Osteoblast (primary cell): ENCODE results near the gene ATG3. TPM values are rescaled to one million over a fixed set of nuclear protein-coding genes. Genes with fewer than 3 reads are reported as not detected.
A peak's percentile ranks its signal among the peaks of the same experiment; 100 is the strongest.

ENCODE experiments used
- DNase-seq: peaks from one replicate; pipeline ENCODE4 v3.0.0; 2011; ENCODE audit warnings: low spot score, mixed read lengths; ENCODE audit not compliant: insufficient read length; ENCODE audit errors: missing footprints
- H2AFZ ChIP-seq: 2 replicates; pipeline ENCODE4 v1.6.0; 2011; ENCODE audit warnings: mild to moderate bottlenecking, low read length
- H3K27ac ChIP-seq: 2 replicates; pipeline ENCODE4 v1.5.1; 2011; ENCODE audit warnings: mild to moderate bottlenecking, low read depth, low read length, moderate library complexity
- H3K27me3 ChIP-seq: 2 replicates; pipeline ENCODE4 v1.6.0; 2012; ENCODE audit warnings: mild to moderate bottlenecking, control low read depth, inconsistent platforms, low read length, moderate library complexity; ENCODE audit not compliant: insufficient read depth
- H3K36me3 ChIP-seq: 2 replicates; pipeline ENCODE4 v1.5.1; 2011; ENCODE audit warnings: mild to moderate bottlenecking, low read length, control low read depth, moderate library complexity; ENCODE audit not compliant: insufficient read depth
- H3K4me1 ChIP-seq: 2 replicates; pipeline ENCODE4 v1.5.1; 2011; ENCODE audit warnings: mild to moderate bottlenecking, low read length, control low read depth, moderate library complexity; ENCODE audit not compliant: insufficient read depth
- H3K4me2 ChIP-seq: 2 replicates; pipeline ENCODE4 v1.6.0; 2011; ENCODE audit warnings: mild to moderate bottlenecking, low read length; ENCODE audit not compliant: insufficient read depth
- H3K4me3 ChIP-seq: fragments of 200-600 bp; sonication (generic); 3 replicates; pipeline ENCODE4 v1.5.1; 2012; ENCODE audit warnings: mild to moderate bottlenecking, low read length, inconsistent platforms; ENCODE audit not compliant: insufficient read depth
- H3K79me2 ChIP-seq: 2 replicates; pipeline ENCODE4 v1.6.0; 2012; ENCODE audit warnings: mild to moderate bottlenecking, low read length, control low read depth, inconsistent platforms; ENCODE audit not compliant: insufficient read depth
- H3K9me3 ChIP-seq: 2 replicates; pipeline ENCODE4 v1.5.1; 2011; ENCODE audit warnings: low read depth, low read length, control low read depth
- H4K20me1 ChIP-seq: 2 replicates; pipeline ENCODE4 v1.6.0; 2012; ENCODE audit warnings: mild to moderate bottlenecking, low read length, control low read depth; ENCODE audit not compliant: insufficient read depth
- CTCF ChIP-seq: IDR thresholded peaks from 2 replicates; pipeline ENCODE4 v1.5.1; 2011; ENCODE audit warnings: mild to moderate bottlenecking, low read depth, low read length, moderate library complexity; ENCODE audit errors: extremely low read depth
- total RNA-seq: library from RNA; depleted of rRNA; stranded (reverse); fragments of >200 nt; gene quantifications from 2 replicates; pipeline ENCODE4 v1.2.3, GENCODE V29; 2012

ATG3 gene
- total RNA-seq, 1 donor, result 68.4 TPM

- Histone ChIP-seq H3K27ac (peak overlapping the region; percentile 47), H3K4me1 (peaks cover 9% of the 10 kb centered on the region), H3K9me3 (no peaks in the 10 kb centered on the region), H3K36me3 (peaks cover 9% of the 10 kb centered on the region), H4K20me1 (no peaks in the 10 kb centered on the region), H3K27me3 (no peaks in the 10 kb centered on the region), H3K4me3 (no peak overlapping the region), H2AFZ (no peak overlapping the region), H3K79me2 (no peaks in the 10 kb centered on the region), H3K4me2 (no peak overlapping the region)
- no peak for TF ChIP-seq CTCF
- DNase-seq, result no peak
Observed at GRCh38 chr3:112579232-112579631, 17.5 kb upstream of the ATG3 start.

- Histone ChIP-seq H3K4me2 (no peak overlapping the region), H3K79me2 (no peaks in the 10 kb centered on the region)
- no peak for TF ChIP-seq CTCF
Observed at GRCh38 chr3:112572701-112573100, 10.9 kb upstream of the ATG3 start.

GRCh38 chr3:112569265-112569664 lies 7.5 kb upstream of the ATG3 start:
- Histone ChIP-seq H3K27me3 (no peaks in the 10 kb centered on the region), H3K4me2 (no peak overlapping the region), H3K9me3 (no peaks in the 10 kb centered on the region), H3K36me3 (peaks cover 8% of the 10 kb centered on the region), H3K4me1 (no peaks in the 10 kb centered on the region), H3K79me2 (no peaks in the 10 kb centered on the region), H2AFZ (no peak overlapping the region), H4K20me1 (no peaks in the 10 kb centered on the region), H3K27ac (no peak overlapping the region), H3K4me3 (no peak overlapping the region)
- no peak for TF ChIP-seq CTCF
- no peak for DNase-seq

More at GRCh38 chr3:112572701-112573100, 10.9 kb upstream of the ATG3 start:
- no peaks in the 10 kb centered on the region for H3K9me3 ChIP-seq
- H3K27ac ChIP-seq, result no peak overlapping the region
- DNase-seq, result no peak
- H3K4me3 ChIP-seq, result no peak overlapping the region
- H3K4me1 ChIP-seq, result no peaks in the 10 kb centered on the region
- no peaks in the 10 kb centered on the region for H3K27me3 ChIP-seq
- peaks cover 8% of the 10 kb centered on the region for H3K36me3 ChIP-seq
- H2AFZ ChIP-seq, result no peak overlapping the region
- H4K20me1 ChIP-seq, result no peaks in the 10 kb centered on the region

- H3K79me2 ChIP-seq, result no peaks in the 10 kb centered on the region
- no peaks in the 10 kb centered on the region for H4K20me1 ChIP-seq
- no peaks in the 10 kb centered on the region for H3K27me3 ChIP-seq
- H3K4me3 ChIP-seq, result no peak overlapping the region
- no peak for DNase-seq
- no peak overlapping the region for H3K4me2 ChIP-seq
- H3K36me3 ChIP-seq, result peaks cover 8% of the 10 kb centered on the region
- no peaks in the 10 kb centered on the region for H3K9me3 ChIP-seq
- no peak for TF ChIP-seq CTCF
- H3K4me1 ChIP-seq, result no peaks in the 10 kb centered on the region
- H2AFZ ChIP-seq, result no peak overlapping the region
- no peak overlapping the region for H3K27ac ChIP-seq
Observed at GRCh38 chr3:112568642-112569041, 6.9 kb upstream of the ATG3 start.
